HT-29 (cell line): Measurements from ENCODE around the gene ARFRP1. TPM values are rescaled to one million over a fixed set of nuclear protein-coding genes. Genes with fewer than 3 reads are reported as not detected.

Experiments used
- DNase-seq: peaks from one replicate; pipeline ENCODE4 v3.0.0-alpha.2; 2015; ENCODE audit warnings: low spot score
- total RNA-seq: library from RNA; depleted of rRNA; stranded (reverse); fragments of >200 nt; shearing (Covaris generic); gene quantifications from 2 replicates; pipeline ENCODE4 v1.2.3, GENCODE V29; 2014

The ARFRP1 gene
- total RNA-seq, 1 experiment from 2014 or later = 86.1 TPM

GRCh38 chr20:63702036-63702665, 5.6 kb downstream of the ARFRP1 start:
- DNase-seq = no peak

DNA sequence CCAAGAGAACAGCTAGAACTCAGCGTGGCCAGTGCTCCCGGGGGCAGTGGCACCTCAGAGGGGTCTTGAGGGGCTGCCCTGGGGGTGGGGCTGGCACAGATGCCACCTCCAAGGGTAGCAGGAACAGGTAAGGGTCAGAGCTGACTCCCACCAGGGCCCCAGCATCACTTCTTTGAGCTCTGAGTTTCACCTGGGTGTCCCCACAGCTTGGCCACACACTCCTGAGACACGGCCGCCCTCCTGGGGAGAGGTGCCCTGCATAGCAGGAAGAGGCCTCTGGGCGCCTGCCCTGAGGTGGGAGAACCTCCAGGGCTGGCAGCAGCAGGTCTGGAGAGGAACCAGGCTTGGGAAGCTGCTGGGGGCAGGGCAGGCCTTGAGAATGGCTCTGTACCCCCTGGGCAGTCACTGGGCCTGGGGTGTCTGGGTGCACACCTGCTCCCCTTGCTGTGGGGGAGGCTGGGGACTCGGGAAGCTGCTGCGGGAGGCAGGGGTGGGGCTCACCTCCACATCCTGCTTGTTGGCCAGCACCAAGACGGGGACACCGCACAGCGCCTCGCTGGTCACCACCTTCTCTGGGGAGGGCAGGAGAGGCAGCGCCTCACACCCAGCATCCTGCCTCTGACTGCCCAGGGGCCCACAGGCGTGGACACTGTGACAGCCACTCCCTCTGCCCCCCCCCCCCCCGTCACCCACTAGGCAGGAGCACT, 6.3 kb downstream of the ARFRP1 start:
- DNase-seq = no peak

DNA sequence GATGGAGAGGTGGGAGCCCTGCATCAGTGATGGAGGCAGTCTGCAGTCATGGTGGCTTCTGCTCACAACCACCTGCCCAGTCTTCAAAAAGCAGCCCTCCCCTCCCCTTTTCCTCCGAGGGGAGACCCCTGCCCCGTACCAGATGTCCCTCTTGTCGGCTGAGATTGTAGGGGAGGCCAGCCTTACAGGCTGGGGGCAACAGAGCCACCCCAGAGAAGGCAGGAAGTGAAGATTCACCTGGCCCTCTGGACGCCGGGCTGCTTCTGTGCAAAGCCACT, 6.8 kb downstream of the ARFRP1 start:
- DNase-seq = no peak

- DNase-seq = no peak
These were observed 7.4 kb downstream of the ARFRP1 start for GRCh38 chr20:63700199-63701050.

DNA sequence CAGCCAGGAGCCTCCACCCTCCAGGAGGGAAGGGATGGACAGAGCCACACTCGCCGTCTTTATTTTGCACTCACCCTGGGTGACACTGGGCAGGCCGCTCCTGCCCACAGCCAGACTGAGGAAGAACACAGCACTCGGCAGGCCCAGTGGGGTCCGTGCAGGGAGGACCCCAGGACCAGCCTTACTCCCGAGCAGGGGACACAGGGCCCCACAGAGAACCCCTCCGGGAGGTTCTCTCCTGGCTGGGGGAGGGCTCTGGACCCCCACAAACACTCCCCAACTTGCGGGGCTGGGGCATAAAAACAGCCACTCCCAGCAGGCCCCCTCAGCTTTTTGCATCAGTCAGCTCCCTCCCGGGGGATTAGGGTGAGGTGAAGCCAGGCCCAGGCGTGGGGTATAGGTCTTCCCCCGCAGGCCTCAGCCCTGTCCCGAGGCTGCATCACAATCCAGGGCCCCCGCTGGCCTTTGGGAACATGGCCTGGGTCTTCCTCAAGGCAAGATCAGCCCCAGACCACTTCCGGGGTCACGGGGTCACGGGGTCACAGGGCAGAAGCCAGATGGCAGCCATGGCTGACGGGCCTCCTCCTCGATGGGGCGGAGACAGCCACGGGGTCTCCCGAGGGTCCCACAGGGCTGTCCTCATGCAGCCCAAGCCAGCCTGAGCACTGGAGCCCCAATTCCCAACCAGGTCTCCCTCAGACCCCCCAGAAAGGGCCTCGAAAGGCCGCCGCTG, 8.1 kb downstream of the ARFRP1 start:
- DNase-seq = no peak

GRCh38 chr20:63698739-63699465, 8.9 kb downstream of the ARFRP1 start:
- DNase-seq = peak; percentile 62

GRCh38 chr20:63697868-63698545, 9.8 kb downstream of the ARFRP1 start:
- no peak for DNase-seq

DNA sequence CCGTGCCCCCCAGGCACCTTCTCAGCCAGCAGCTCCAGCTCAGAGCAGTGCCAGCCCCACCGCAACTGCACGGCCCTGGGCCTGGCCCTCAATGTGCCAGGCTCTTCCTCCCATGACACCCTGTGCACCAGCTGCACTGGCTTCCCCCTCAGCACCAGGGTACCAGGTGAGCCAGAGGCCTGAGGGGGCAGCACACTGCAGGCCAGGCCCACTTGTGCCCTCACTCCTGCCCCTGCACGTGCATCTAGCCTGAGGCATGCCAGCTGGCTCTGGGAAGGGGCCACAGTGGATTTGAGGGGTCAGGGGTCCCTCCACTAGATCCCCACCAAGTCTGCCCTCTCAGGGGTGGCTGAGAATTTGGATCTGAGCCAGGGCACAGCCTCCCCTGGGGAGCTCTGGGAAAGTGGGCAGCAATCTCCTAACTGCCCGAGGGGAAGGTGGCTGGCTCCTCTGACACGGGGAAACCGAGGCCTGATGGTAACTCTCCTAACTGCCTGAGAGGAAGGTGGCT, 10.4 kb downstream of the ARFRP1 start:
- no peak for DNase-seq

- no peak for DNase-seq
These were observed 11.0 kb downstream of the ARFRP1 start, which contains the start of gene TNFRSF6B for GRCh38 chr20:63696628-63697356. TNFRSF6B (plus strand) TSS chr20:63696652; CDS start chr20:63696768, 116 bp downstream.

DNA sequence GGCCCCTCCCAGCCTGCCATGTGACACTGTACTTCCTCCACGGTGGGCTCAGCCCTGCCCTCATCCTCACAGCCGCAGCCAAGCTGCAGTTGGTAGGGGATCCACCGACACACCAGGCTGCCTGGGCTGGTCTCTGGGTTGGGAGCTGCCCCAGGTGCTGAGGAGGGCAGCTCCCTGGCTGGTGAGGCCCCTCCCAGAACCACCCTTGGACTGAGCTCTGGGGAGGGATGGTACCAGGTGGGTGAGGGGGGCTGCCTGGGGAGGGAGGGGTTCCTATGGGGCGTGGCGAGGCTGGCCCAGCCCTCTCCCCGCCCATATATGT, 11.5 kb downstream of the ARFRP1 start:
- peak; percentile 56 for DNase-seq

GRCh38 chr20:63695424-63696305, 12.1 kb downstream of the ARFRP1 start:
- DNase-seq = no peak

DNA sequence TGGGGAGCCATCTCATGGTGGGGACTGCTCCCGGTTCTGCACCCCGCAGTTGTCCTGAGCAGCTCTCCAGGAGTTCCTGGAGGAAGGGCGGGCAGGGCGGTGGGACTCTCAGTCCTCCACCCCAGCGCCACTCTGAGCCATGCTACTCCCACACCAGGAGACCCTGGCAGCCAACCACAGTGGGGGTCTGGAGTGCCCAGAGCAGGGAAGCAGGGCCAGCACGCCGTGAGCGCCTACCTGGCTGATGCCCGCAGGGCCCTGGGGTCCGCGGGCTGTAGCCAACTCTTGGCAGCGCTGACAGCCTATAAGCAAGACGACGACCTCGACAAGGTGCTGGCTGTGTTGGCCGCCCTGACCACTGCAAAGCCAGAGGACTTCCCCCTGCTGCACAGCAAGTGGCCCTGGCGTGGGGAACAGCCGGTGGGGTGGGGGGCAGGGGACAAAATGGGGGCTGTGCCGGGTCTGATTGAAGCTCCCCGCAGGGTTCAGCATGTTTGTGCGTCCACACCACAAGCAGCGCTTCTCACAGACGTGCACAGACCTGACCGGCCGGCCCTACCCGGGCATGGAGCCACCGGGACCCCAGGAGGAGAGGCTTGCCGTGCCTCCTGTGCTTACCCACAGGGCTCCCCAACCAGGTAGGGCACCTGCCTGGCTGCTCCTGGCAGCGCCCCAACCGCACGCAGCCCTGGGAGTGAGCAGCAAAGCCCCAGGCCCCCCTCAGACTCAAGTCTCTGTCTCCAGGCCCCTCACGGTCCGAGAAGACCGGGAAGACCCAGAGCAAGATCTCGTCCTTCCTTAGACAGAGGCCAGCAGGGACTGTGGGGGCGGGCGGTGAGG, 13.0 kb downstream of the ARFRP1 start:
- DNase-seq = no peak

GRCh38 chr20:63693733-63694583, 13.8 kb downstream of the ARFRP1 start:
- no peak for DNase-seq

GRCh38 chr20:63693083-63693732, 14.6 kb downstream of the ARFRP1 start:
- no peak for DNase-seq

- DNase-seq = peak; percentile 81
These were observed 15.2 kb downstream of the ARFRP1 start for GRCh38 chr20:63692436-63693082.
